HG02623 (cell line): Measurements from ENCODE around the gene TBC1D8.

Experiments used
- ATAC-seq: cut with Tn5 transposase; IDR thresholded peaks from one replicate; pipeline ENCODE4 v1.9.1; 2021; ENCODE audit warnings: moderate library complexity; ENCODE audit not compliant: unreplicated experiment

Gene TBC1D8

DNA sequence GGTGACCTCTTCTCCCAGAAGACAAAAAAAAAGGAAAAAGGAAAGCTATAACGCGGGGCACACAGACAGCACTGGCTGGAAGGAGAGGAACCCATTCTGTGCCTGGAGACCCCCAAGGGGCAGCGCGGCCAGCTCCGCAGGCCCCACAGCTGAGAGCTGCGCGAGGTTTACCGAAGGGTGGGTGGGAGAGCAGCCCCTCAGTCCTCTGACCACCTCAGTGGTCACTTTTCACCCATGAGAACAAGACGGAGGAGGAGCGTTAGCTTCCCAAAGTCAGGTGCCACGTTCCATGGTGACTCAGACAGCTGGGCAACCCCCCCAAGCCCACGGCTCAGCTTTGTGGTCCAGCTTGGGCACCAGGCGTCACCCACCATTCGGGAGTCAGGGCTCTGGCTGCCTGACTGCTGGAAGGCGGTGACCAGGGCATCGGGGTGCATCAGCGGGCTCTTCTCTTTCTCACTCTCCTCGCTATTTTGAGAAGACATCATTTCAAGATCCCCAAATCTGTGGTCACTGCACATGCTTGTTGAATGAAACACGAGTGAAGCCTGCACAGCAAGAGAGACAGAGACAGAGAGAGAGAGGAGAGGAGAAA is 113.9 kb downstream of the TBC1D8 start:
- no peak for ATAC-seq

- no peak for ATAC-seq
Observed at GRCh38 chr2:101036562-101036961, 114.6 kb downstream of the TBC1D8 start.

DNA sequence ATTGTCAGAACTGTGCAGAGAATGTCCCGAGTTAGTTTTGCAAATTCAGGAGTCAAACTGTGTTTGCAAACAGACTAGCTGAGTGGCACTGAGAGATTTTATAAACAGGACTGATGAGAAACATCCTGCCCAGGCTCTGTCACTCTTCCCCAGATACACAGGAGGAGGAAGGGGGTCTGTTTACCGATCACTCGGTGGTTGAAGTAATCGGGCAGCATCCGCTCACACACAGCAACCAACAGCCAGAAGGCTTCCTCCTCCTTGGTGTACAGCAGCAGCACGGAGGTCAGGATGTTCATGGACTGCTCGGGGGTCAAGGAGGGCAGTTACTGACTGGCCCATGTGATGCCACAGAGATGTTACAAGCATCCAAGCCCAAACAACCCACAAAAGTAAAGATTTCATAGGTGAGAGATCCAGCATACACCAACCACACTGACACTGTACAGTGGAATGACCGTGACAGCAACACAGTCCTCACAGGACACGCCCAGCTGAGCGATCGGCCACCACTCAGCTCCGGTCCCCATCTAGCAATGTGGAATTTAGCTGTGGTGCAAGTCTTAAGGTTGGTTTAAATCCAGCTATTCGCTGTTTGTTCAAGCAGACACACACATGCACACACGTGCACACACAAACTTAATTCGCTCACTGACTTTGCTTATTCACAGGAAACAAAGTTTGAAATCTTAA is 119.0 kb downstream of the TBC1D8 start:
- ATAC-seq: no peak

DNA sequence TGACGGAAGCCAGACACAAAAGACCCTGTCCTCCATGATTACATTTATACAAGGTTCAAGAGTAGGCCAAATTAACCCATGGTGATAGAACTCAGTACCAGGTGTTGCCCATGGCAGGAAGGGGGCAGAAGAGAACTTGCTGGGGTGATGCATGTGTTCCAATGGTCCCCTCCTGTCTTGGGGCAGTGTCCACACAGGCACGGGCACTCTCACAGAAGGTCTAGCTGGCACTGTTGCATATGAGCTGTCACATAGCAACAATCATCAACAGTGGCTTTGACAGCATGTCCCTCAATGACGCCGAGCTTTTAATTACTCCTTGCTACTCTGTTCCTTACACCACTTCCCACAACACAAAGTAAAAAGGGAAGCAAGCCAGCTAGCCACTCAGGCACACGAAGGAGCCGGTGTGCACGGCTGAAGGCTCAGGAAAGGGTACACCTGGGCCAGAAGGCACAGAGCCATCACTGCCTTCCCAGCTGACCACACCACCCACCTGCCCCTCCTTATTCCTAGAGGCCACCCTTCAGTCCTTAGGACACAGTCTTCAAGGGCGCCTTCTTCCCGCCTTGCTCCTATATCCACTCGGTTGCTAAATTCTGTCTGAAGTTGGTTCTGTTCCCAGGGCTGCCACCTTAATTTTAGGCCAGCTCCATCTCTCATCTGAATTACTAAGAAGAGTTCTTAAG is 120.2 kb downstream of the TBC1D8 start:
- ATAC-seq: no peak

GRCh38 chr2:101027852-101028251 is 123.3 kb downstream of the TBC1D8 start:
- ATAC-seq: no peak

- ATAC-seq: no peak
Observed at GRCh38 chr2:101026923-101027469, 124.2 kb downstream of the TBC1D8 start.

- no peak for ATAC-seq
Observed at GRCh38 chr2:101026253-101026701, 124.9 kb downstream of the TBC1D8 start.

GRCh38 chr2:101025561-101025960 is 125.6 kb downstream of the TBC1D8 start:
- no peak for ATAC-seq

- no peak for ATAC-seq
Observed at GRCh38 chr2:101023327-101024107, 127.7 kb downstream of the TBC1D8 start.

GRCh38 chr2:101022221-101022620 is 129.0 kb downstream of the TBC1D8 start:
- ATAC-seq: no peak

DNA sequence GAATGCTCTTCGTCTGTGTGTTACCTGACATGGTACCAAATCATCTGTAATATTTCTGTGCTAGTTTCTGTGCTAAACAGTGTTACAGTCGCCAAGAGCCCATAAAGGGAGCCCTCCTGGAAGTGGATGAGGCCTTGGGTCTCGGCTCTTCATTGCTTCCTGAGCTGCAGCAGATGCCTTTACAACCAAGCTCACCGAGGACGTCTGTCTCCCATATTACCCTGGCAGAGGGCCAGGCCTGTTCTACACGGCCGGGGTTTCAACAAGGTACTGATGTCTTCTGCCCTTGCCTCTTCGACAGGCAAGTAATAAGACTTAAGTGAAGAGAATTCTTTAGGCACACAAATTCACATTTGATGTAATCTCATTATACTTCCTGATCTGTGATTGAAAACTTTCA is 132.2 kb downstream of the TBC1D8 start:
- ATAC-seq: no peak

DNA sequence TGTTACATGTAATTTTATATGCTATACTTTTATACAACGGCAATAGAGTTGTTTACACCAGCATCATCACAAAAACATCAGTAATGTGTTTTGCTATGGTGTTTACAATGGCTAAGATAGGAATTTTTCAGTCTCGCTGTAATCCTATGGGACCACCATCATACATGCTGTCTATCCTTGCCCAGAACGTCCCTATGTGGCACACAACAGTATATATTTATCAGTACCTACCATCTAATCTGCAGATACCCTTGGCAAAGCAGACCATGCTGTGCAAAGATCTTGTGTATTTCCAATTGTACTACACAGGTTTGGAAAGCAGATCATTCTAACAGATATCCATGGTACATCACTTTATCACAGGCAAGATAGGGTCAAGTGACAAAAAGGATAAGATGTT is 133.8 kb downstream of the TBC1D8 start:
- no peak for ATAC-seq

- ATAC-seq: no peak
Observed at GRCh38 chr2:101014264-101014857, 136.8 kb downstream of the TBC1D8 start.

DNA sequence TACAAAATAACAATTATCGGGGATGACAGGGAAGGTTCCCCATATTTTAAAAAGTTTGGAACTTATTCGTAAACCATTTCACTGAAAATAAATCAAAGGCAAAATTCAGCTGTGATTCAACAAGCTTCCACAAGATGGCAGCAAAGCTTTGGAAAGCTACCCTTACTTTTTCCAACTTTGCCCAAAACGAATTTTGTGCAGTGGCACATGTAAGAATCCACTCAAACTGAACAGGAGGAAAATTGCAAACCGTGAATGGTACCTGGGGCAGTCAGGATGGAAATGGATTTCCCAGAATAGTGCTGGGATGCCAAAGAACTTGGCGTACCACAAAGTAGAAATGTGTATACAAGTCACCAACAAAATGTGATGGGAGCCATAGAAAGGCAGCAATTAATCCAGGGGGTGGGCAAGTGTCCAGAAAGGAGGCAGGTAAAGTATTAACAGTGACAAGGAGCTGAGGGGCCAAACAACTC is 138.4 kb downstream of the TBC1D8 start:
- ATAC-seq: no peak

- ATAC-seq: peak; percentile 93
Observed at GRCh38 chr2:101012054-101012705, 139.0 kb downstream of the TBC1D8 start.

- no peak for ATAC-seq
Observed at GRCh38 chr2:101011152-101011551, 140.0 kb downstream of the TBC1D8 start.

- no peak for ATAC-seq
Observed at GRCh38 chr2:101007415-101008345, 143.5 kb downstream of the TBC1D8 start.

GRCh38 chr2:101006065-101006715 is 145.0 kb downstream of the TBC1D8 start:
- ATAC-seq: no peak
